Ascending aorta (tissue), 2 donors: ENCODE results near the gene MB. TPM values are rescaled to one million over a fixed set of nuclear protein-coding genes. Genes with fewer than 3 reads are reported as not detected.

Source experiments
- DNase-seq, 2 donors: peaks; one replicate each; pipeline ENCODE4 v3.0.0-alpha.2; 2019; ENCODE audit warnings: low spot score in 2 of 2
- H3K27ac ChIP-seq, 2 donors: fragments of 200-600 bp; sonication (generic); one replicate each; pipeline ENCODE4 v1.5.1; 2016 to 2017; ENCODE audit warnings: mild to moderate bottlenecking in 1 of 2
- H3K27me3 ChIP-seq: fragments of 200-600 bp; sonication (generic); one replicate; pipeline ENCODE4 v1.5.1; 2017
- H3K36me3 ChIP-seq, 2 donors: fragments of 200-600 bp; sonication (generic); one replicate each; pipeline ENCODE4 v1.5.1; 2016
- H3K4me1 ChIP-seq, 2 donors: fragments of 200-600 bp; sonication (generic); one replicate each; pipeline ENCODE4 v1.5.1; 2016 to 2017; ENCODE audit warnings: mild to moderate bottlenecking in 1 of 2
- H3K4me3 ChIP-seq, 2 donors: fragments of 200-600 bp; sonication (generic); one replicate each; pipeline ENCODE4 v1.5.1; 2016 to 2017; ENCODE audit warnings: mild to moderate bottlenecking in 1 of 2
- H3K9me3 ChIP-seq, 2 donors: fragments of 200-600 bp; sonication (generic); one replicate each; pipeline ENCODE4 v1.5.1; 2016
- intact Hi-C: fragments of 100-400 bp; cut with DNase I; formaldehyde crosslinking; loops from one replicate; pipeline ENCODE4 v1.15.1; 2023
- total RNA-seq: library from RNA; depleted of rRNA; stranded (reverse); fragments of >200 nt; gene quantifications from one replicate; pipeline ENCODE4 v1.1.0, GENCODE V29; 2016
- TF ChIP-seq, protein P1 (sequence below), 3 experiments: fragments of 200-600 bp in 2 of 3; fragments of 450-650 bp in 1 of 3; sonication (generic) in 2 of 3; IDR thresholded peaks; one replicate each; pipeline ENCODE4 v1.5.1; 2016 to 2019; ENCODE audit warnings: antibody characterized with exemption in 3 of 3, mild to moderate bottlenecking in 1 of 3, moderate library complexity in 1 of 3

MB gene
- total RNA-seq, 1 donor from 2014 or later, result not detected

DNA sequence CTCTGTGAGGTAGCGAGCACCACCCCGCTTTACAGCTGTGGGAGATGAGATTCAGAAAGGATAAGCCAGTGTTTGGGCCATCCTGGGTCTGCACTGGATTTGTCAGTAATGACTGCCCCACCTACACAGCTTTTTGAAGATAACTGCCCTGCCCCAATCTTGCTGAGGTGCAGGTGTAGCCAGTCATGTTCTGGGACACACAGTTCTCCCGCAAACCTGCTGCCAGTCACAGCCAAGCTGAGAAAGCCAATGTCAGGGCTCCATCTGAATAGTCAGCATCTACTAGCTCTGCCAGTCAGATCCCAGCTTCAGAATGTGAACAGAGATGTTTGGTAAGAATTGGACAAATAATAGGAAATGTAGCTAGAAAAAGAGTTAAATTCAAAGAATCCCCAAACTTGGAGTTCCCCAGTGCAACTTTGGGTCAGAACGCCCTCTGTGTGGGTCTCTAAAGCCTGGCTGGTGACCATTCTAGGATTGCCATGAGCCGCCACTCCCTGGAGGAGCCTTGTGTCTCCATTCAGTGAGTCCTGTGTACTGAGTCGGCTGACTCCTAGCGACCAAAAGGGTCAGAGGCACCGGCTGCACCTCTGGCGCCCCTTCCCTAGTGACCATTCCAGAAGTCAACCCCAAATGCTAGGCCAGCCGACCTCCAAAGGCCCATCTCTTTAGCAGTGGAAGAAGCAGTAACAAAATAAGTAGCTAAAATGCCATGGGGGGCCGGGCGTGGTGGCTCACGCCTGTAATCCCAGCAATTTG lies 2.4 kb upstream of the MB start:
- H3K4me3 ChIP-seq, result no peak overlapping the region
- no peaks in the 10 kb centered on the region for H3K27me3 ChIP-seq
- no peak overlapping the region for H3K27ac ChIP-seq
- H3K9me3 ChIP-seq, result no peaks in the 10 kb centered on the region
- H3K4me1 ChIP-seq, result peaks cover 0 to 17% of the 10 kb centered on the region in 2 donors
- TF ChIP-seq, protein P1, sequence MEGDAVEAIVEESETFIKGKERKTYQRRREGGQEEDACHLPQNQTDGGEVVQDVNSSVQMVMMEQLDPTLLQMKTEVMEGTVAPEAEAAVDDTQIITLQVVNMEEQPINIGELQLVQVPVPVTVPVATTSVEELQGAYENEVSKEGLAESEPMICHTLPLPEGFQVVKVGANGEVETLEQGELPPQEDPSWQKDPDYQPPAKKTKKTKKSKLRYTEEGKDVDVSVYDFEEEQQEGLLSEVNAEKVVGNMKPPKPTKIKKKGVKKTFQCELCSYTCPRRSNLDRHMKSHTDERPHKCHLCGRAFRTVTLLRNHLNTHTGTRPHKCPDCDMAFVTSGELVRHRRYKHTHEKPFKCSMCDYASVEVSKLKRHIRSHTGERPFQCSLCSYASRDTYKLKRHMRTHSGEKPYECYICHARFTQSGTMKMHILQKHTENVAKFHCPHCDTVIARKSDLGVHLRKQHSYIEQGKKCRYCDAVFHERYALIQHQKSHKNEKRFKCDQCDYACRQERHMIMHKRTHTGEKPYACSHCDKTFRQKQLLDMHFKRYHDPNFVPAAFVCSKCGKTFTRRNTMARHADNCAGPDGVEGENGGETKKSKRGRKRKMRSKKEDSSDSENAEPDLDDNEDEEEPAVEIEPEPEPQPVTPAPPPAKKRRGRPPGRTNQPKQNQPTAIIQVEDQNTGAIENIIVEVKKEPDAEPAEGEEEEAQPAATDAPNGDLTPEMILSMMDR (IDR thresholded peaks at IDR 0.05), result no peak
- no peaks in the 10 kb centered on the region for H3K36me3 ChIP-seq
- no peak for DNase-seq
- intact Hi-C loops, result no loop called here

DNA sequence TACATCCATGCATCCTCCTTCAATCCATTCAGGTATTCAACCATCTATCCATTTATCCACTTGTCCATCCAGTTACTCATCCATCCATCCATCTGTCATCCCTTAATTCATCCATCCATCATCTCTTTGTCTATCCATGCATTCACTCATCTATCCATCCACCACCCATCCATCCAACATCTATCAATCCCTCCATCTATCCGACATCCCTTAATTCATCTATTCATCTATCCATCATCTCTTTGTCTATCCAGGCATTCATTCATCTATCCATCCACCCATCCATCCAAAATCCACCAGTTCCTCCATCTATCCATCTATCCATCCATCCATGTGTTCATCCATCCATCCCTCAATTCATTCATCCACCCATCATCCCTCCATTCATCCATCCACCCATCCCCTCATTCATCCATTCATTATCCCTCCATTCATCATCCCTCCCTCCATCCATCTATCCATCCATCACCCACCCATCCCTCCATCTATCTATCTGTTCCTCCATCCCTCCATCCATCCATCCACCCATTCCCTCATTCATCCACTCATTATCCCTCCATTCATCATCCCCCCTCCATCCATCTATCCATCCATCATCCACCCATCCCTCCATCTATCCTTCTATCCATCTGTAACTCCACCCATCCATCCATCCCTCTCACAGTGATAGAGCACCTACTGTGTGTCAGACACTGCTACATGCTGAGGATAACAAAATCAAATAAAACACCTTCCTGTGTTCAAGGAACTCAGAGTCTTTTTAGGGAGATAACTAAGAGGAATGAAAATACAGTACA lies 1.5 kb upstream of the MB start:
- no peak overlapping the region for H3K27ac ChIP-seq
- intact Hi-C loops, result no loop called here

DNA sequence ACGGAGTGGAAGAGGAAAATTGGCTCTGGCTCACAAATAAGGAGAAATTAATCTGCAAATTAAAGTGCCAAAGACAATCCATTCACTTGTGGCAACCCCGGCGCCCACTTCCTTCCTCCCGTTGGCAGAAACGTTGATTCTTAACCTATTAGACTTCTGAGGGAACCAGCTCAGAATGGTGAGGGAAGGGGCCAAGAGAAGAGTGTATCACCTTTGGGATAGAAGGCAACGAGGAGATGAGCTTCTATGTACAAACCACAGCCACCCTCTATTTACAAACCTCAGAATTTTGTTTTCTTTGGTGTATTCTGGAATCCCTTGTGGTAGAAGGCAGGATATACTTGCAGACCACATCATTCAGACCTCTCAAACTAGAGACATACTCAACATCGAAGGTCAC lies 1.1 kb downstream of the MB start:
- DNase-seq, result no peak
- Histone ChIP-seq H3K4me3 (no peak overlapping the region), H3K27me3 (no peaks in the 10 kb centered on the region), H3K36me3 (no peaks in the 10 kb centered on the region), H3K27ac (no peak overlapping the region), H3K9me3 (no peaks in the 10 kb centered on the region), H3K4me1 (no peaks in the 10 kb centered on the region)
- TF ChIP-seq, protein P1 (IDR thresholded peaks at IDR 0.05), result no peak
- intact Hi-C loops, result no loop called here

More for the DNA sequence above, 1.5 kb upstream of the MB start:
- H3K4me3 ChIP-seq, result no peak overlapping the region
- TF ChIP-seq, protein P1 (IDR thresholded peaks at IDR 0.05), result no peak
- DNase-seq, result no peak
- H3K27me3 ChIP-seq, result no peaks in the 10 kb centered on the region
- peaks cover 0 to 17% of the 10 kb centered on the region in 2 donors for H3K4me1 ChIP-seq
- H3K36me3 ChIP-seq, result no peaks in the 10 kb centered on the region
- no peaks in the 10 kb centered on the region for H3K9me3 ChIP-seq

DNA sequence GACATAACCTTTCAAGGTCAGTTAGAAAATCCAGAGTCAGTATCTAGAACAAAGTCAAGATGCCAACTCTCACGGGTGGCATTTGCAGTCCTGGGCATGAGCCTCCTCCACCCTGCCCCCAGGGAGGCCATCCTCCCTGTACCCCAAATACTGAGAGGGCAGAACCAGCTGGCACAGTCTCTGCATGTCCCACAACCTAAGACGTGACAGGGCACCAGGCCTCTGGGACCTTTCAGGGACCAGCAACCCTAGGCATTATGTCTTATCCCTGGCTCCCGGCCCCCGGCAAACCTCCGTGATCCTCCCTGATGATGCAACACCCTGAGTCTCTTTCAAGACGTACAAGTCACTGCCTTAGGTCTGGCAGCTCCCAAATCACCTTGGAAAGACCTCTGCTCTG lies 2.0 kb downstream of the MB start:
- no peak for DNase-seq
- no peaks in the 10 kb centered on the region for H3K4me1 ChIP-seq
- TF ChIP-seq, protein P1 (IDR thresholded peaks at IDR 0.05), result no peak
- H3K36me3 ChIP-seq, result no peaks in the 10 kb centered on the region
- H3K27me3 ChIP-seq, result no peaks in the 10 kb centered on the region
- no peak overlapping the region for H3K4me3 ChIP-seq
- no peaks in the 10 kb centered on the region for H3K9me3 ChIP-seq
- intact Hi-C loops, result no loop called here
- H3K27ac ChIP-seq, result no peak overlapping the region

DNA sequence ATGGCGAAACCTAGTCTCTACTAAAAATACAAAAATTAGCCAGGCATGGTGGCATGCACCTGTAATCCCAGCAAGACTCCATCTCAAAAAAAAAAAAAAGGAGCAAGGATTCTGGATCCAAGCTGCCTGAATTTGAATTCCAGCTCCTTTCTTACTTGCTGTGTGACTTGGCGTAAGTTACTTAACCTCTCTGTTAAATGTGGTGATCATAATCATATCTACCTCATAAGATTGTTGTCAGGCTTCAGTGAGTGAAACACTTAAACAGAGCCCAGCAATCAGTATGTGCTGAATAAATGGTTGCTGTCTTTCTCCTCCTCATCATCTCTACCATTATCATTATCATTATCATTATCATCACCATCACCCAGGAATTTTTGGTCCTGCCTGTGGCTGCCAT lies 2.7 kb downstream of the MB start:
- Histone ChIP-seq H3K27ac (no peak overlapping the region), H3K27me3 (no peaks in the 10 kb centered on the region), H3K36me3 (no peaks in the 10 kb centered on the region), H3K4me1 (no peaks in the 10 kb centered on the region), H3K4me3 (no peak overlapping the region), H3K9me3 (no peaks in the 10 kb centered on the region)
- intact Hi-C loops, result no loop called here
- TF ChIP-seq, protein P1 (IDR thresholded peaks at IDR 0.05), result no peak
- DNase-seq, result no peak
